AG10803 (cell line): ENCODE results near the gene TEX2.
"Not testable (repeated sequence)": the region's sequence is repeated elsewhere in the genome, so short reads cannot be mapped to it uniquely, and the experiment has no call there.

Source experiments
- DNase-seq: peaks from one replicate; pipeline ENCODE4 v3.0.0; 2010; ENCODE audit warnings: low read depth
- H3K4me3 ChIP-seq: 2 replicates; pipeline ENCODE4 v1.5.1; 2011; ENCODE audit warnings: mild to moderate bottlenecking, low read length, control low read depth
- CTCF ChIP-seq: conservative IDR thresholded peaks from 2 replicates; pipeline ENCODE4 v1.5.1; 2011; ENCODE audit warnings: mild to moderate bottlenecking, low read length, control low read depth, inconsistent platforms

TEX2 gene

GRCh38 chr17:64125937-64126336 lies 137.1 kb downstream of the TEX2 start:
- no peak for DNase-seq
- no peak for TF ChIP-seq CTCF
- H3K4me3 ChIP-seq: no peak overlapping the region

GRCh38 chr17:64124609-64125008 lies 138.5 kb downstream of the TEX2 start:
- DNase-seq: no peak
- H3K4me3 ChIP-seq: no peak overlapping the region
- no peak for TF ChIP-seq CTCF

- H3K4me3 ChIP-seq: no peak overlapping the region
- TF ChIP-seq CTCF: no peak
- DNase-seq: no peak
Observed at GRCh38 chr17:64123114-64123513, 139.9 kb downstream of the TEX2 start.

GRCh38 chr17:64120972-64121786 lies 141.9 kb downstream of the TEX2 start:
- H3K4me3 ChIP-seq, DNase-seq: not testable (repeated sequence)

GRCh38 chr17:64120159-64120810 lies 142.8 kb downstream of the TEX2 start:
- TF ChIP-seq CTCF: no peak
- no peak overlapping the region for H3K4me3 ChIP-seq

GRCh38 chr17:64117981-64118979 lies 144.8 kb downstream of the TEX2 start:
- DNase-seq: no peak
- no peak overlapping the region for H3K4me3 ChIP-seq
- TF ChIP-seq CTCF: no peak

More at GRCh38 chr17:64120159-64120810, 142.8 kb downstream of the TEX2 start:
- DNase-seq: no peak
